ENCODE measurements around the gene SMOC2. TPM values are rescaled to one million over a fixed set of nuclear protein-coding genes. Genes with fewer than 3 reads are reported as not detected.

Gene SMOC2
- polyA plus RNA-seq, 1 experiment, result not detected

DNA sequence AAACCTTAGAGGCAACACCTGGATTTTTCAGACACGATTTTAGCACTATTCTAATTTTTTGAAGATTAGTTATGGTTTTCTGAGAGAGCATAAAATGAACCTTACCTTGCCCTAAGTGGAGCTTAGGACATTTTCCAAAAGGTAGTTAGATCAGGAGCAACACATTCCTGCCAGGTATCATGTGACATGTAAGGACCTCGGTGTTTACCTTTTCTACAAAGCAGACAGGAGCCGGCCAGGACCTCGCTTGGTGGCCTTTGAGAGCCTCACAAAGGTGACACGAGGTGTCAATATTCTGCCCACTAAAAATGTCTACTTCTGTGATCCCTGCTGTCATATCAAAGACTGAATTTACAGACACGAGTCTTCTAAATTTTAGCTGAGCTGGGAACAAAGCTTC lies 174.9 kb downstream of the SMOC2 start:
- Histone ChIP-seq H3K27ac (ENCODE audit: low read depth, low read length) (no peak overlapping the region), H3K9me3 (ENCODE audit: control insufficient read depth, insufficient read depth, low read length) (peaks cover 74% of the 10 kb centered on the region), H3K27me3 (ENCODE audit: control insufficient read depth, insufficient read depth, low read length) (no peaks in the 10 kb centered on the region), H3K4me3 (ENCODE audit: low read depth, low read length) (no peak overlapping the region)
- TF ChIP-seq, protein P1, sequence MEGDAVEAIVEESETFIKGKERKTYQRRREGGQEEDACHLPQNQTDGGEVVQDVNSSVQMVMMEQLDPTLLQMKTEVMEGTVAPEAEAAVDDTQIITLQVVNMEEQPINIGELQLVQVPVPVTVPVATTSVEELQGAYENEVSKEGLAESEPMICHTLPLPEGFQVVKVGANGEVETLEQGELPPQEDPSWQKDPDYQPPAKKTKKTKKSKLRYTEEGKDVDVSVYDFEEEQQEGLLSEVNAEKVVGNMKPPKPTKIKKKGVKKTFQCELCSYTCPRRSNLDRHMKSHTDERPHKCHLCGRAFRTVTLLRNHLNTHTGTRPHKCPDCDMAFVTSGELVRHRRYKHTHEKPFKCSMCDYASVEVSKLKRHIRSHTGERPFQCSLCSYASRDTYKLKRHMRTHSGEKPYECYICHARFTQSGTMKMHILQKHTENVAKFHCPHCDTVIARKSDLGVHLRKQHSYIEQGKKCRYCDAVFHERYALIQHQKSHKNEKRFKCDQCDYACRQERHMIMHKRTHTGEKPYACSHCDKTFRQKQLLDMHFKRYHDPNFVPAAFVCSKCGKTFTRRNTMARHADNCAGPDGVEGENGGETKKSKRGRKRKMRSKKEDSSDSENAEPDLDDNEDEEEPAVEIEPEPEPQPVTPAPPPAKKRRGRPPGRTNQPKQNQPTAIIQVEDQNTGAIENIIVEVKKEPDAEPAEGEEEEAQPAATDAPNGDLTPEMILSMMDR (IDR thresholded peaks at IDR 0.05; ENCODE audit: low read depth, low read length), result no peak
- ChIA-PET POLR2A (no interaction called here), CTCF (no interaction called here)
- DNase-seq (ENCODE audit: low read depth, low spot score), result no peak

DNA sequence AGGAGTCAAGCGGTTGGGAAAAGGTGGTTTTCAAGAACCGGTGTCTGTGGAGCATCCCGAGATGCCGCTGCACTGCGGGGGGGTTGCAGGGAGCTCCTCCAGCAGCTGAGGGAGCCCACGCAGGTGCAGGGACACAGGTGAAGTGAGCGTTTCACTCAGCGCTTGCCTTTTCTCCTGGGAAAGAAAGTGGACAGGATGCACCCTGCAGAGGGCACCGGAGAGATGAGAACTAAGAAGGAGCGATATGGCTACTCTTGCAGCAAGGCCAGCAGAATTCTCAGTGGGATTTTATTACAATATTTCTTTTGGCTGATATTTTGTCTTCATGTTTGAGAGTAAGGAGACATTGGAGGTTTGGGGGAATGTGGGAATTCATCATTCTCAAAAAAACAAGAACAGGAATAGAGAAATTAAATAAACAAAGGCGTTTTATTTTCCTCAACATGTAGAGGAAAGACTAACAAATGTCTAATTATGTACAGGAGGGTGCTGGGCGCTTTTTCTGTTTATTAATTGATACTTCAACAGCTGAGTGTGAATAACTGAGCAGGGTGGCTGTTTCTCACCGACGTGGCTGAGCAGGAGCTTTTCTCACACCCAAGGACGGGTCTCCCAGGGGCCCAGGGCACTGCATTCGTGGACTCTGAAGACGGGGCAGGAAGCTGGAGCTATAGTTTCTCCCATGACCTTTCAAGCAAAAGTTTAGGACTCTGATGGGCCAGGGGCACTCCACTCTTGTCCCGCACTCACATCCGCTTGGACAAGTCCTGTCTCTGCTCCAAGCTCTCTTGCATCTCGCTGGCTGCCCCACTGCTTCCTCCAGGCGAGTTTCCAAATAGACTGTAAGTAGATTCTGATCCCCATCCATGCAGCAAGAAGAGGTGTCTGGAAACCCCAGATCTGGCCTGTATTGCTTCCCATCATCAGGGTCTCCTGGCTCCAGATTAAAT lies 176.1 kb downstream of the SMOC2 start:
- no peak overlapping the region for H3K4me3 ChIP-seq (ENCODE audit: low read depth, low read length)
- no peaks in the 10 kb centered on the region for H3K27me3 ChIP-seq (ENCODE audit: control insufficient read depth, insufficient read depth, low read length)
- ChIA-PET POLR2A (no interaction called here), CTCF (no interaction called here)
- TF ChIP-seq, protein P1 (IDR thresholded peaks at IDR 0.05; ENCODE audit: low read depth, low read length), result no peak
- no peak for DNase-seq (ENCODE audit: low read depth, low spot score)
- no peak overlapping the region for H3K27ac ChIP-seq (ENCODE audit: low read depth, low read length)
- H3K9me3 ChIP-seq (ENCODE audit: control insufficient read depth, insufficient read depth, low read length), result peaks cover 65% of the 10 kb centered on the region

DNA sequence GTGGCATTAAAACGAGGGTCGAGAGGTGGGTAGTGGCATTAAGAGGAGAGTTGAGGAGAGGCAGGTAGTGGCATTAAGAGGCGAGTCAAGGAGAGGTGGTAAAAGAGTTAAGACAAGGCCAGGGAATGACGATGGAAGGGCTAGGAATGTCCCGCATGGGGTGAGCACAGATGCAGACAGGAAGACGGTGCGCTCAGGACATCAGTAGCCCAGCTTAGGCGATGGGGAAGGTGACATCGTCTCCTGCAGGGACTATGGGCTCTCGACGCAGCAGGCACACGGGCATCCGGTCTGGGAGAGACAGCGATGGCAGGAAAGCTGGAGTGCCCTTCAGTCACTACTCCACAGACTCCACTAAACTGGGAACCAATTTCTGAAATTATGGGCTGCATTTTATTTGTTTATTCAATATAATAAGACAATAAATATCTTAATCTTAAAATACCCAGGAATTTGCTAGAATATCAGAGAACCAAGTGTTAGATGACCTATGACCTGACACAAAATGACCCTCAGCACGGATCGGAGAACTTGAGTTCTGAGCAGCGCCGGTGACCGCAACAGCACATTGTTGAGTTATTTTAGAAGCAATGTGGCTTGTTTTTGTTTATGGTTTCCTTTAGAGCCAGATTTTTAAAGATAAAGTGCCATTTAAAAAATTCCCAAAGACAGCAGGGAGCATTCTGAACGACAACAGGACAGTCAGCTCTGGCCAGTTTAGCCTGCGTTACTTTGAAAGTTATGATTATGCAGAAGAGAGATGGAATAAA lies 177.7 kb downstream of the SMOC2 start:
- TF ChIP-seq, protein P1 (IDR thresholded peaks at IDR 0.05; ENCODE audit: low read depth, low read length), result no peak
- H3K9me3 ChIP-seq (ENCODE audit: control insufficient read depth, insufficient read depth, low read length), result peaks cover 65% of the 10 kb centered on the region
- no peak overlapping the region for H3K4me3 ChIP-seq (ENCODE audit: low read depth, low read length)
- H3K27ac ChIP-seq (ENCODE audit: low read depth, low read length), result no peak overlapping the region
- ChIA-PET CTCF (no interaction called here), POLR2A (no interaction called here)
- no peak for DNase-seq (ENCODE audit: low read depth, low spot score)
- H3K27me3 ChIP-seq (ENCODE audit: control insufficient read depth, insufficient read depth, low read length), result no peaks in the 10 kb centered on the region

DNA sequence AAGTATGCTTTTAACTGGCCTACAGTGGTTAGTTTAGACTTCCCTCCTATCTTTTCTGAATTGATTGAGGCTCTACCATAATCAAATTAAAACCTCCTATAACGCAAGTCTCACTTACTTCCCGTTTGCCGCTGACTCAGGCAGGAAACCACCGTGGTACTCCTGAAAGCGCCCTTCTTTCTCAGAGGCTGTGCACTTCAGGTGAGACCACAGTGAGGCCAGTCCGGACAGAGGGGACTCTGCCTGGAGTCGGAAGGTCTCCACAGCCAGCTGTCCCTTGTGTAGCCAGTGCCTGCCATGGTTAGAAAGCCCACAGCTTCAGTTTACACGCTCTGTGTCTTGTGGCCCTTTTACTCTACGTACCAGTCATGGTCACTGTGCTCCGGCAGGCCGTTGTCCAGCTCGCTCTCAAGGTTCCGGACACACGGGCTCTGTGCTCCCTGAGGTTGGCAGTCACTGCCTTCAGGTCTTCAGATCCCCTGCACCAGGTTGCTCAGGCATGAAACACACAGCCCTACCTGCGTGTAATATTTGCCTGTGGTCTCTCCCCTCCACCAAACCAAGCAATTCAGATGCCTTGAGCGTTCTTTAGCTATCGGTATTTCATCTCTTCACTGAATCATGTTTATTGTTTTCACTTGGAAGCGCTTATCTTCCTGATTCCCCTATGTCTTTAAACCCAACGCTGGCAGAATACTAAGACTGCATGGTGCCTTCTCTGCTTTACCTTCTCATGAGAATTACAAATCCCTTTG lies 178.8 kb downstream of the SMOC2 start:
- ChIA-PET CTCF (no interaction called here), POLR2A (no interaction called here)
- H3K27me3 ChIP-seq (ENCODE audit: control insufficient read depth, insufficient read depth, low read length), result no peaks in the 10 kb centered on the region
- DNase-seq (ENCODE audit: low read depth, low spot score), result no peak
- H3K9me3 ChIP-seq (ENCODE audit: control insufficient read depth, insufficient read depth, low read length), result peaks cover 72% of the 10 kb centered on the region
- H3K4me3 ChIP-seq (ENCODE audit: low read depth, low read length), result no peak overlapping the region
- no peak overlapping the region for H3K27ac ChIP-seq (ENCODE audit: low read depth, low read length)
- TF ChIP-seq, protein P1 (IDR thresholded peaks at IDR 0.05; ENCODE audit: low read depth, low read length), result no peak
